ENCODE data around the gene JPH3. TPM values are rescaled to one million over a fixed set of nuclear protein-coding genes. Genes with fewer than 3 reads are reported as not detected.

The JPH3 gene
- total RNA-seq, 2 experiments from 2014 or later = 0.07 to 0.09 TPM

DNA sequence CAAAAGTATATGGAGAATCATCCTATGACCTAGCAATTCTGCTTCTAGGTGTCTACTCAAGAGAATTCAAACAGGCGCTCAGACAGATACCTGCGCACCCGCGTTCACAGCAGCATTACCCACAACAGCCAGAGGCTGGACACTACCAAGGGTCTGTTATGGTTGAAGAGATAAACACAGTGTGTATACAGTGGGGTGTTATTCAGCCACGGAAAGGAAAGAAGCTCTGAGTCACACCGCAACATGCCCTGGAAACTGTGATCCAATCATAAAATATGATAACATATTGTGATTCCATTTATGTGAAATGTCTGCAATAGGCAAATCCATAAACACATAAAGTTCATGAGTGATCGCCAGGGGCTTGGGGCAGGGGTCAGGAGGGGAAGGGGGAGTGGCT lies 18.0 kb upstream of the JPH3 start:
- no peak for DNase-seq
- H3K27me3 Mint-ChIP-seq = peaks cover 29% of the 10 kb centered on the region
- CTCF ChIA-PET = interaction anchor here (0.9 kb wide), 1 partner anchor 51 kb away, joined by 3 read pairs; no protein-coding TSS in a partner anchor

DNA sequence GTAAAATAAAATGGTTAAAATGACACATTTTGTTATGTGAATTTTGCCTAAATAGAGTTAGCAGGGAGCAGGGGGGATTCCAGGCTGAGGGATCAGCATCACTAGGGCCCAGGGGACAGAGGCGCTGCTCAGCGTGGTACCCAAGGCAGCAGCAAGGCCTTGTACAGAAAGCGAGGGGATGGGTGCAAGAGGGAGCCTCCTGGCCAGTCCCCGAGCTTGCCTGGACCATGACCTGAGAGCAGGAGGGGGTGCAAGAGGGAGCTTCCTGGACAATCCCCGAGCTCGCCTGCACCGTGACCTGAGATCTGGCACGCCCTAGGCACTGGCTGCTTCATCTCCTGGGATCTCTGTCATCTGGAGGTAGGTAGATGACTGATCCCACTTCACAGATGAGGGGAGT lies 17.3 kb upstream of the JPH3 start:
- POLR2A ChIA-PET = no interaction called here
- H3K27me3 Mint-ChIP-seq = peaks cover 31% of the 10 kb centered on the region
- no peak overlapping the region for H3K27ac Mint-ChIP-seq
- ATAC-seq (no peak), DNase-seq (no peak)
- no peaks in the 10 kb centered on the region for H3K36me3 Mint-ChIP-seq (ENCODE audit: low read depth)
- peaks cover 2% of the 10 kb centered on the region for H3K4me1 Mint-ChIP-seq (ENCODE audit: low read depth)
- CTCF ChIA-PET = interaction anchor here (0.9 kb wide), 1 partner anchor 50 kb away, joined by 3 read pairs; no protein-coding TSS in a partner anchor
- no peak overlapping the region for H3K4me3 Mint-ChIP-seq
- intact Hi-C loops (cut with micrococcal nuclease) = loop anchor here (10.0 kb wide), 1 partner anchor 50 kb away; no protein-coding TSS in a partner anchor
- no peaks in the 10 kb centered on the region for H3K9me3 Mint-ChIP-seq
- TF ChIP-seq, protein P1, sequence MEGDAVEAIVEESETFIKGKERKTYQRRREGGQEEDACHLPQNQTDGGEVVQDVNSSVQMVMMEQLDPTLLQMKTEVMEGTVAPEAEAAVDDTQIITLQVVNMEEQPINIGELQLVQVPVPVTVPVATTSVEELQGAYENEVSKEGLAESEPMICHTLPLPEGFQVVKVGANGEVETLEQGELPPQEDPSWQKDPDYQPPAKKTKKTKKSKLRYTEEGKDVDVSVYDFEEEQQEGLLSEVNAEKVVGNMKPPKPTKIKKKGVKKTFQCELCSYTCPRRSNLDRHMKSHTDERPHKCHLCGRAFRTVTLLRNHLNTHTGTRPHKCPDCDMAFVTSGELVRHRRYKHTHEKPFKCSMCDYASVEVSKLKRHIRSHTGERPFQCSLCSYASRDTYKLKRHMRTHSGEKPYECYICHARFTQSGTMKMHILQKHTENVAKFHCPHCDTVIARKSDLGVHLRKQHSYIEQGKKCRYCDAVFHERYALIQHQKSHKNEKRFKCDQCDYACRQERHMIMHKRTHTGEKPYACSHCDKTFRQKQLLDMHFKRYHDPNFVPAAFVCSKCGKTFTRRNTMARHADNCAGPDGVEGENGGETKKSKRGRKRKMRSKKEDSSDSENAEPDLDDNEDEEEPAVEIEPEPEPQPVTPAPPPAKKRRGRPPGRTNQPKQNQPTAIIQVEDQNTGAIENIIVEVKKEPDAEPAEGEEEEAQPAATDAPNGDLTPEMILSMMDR (IDR thresholded peaks at IDR 0.05) = no peak

More for the DNA sequence above, 18.0 kb upstream of the JPH3 start:
- no peak for ATAC-seq
- intact Hi-C loops (cut with micrococcal nuclease) = loop anchor here (10.0 kb wide), 1 partner anchor 51 kb away; no protein-coding TSS in a partner anchor
- TF ChIP-seq, protein P1 (IDR thresholded peaks at IDR 0.05) = no peak
- Mint-ChIP-seq H3K9me3 (no peaks in the 10 kb centered on the region), H3K36me3 (ENCODE audit: low read depth) (no peaks in the 10 kb centered on the region), H3K27ac (no peak overlapping the region), H3K4me3 (no peak overlapping the region), H3K4me1 (ENCODE audit: low read depth) (peaks cover 2% of the 10 kb centered on the region)
- POLR2A ChIA-PET = no interaction called here

DNA sequence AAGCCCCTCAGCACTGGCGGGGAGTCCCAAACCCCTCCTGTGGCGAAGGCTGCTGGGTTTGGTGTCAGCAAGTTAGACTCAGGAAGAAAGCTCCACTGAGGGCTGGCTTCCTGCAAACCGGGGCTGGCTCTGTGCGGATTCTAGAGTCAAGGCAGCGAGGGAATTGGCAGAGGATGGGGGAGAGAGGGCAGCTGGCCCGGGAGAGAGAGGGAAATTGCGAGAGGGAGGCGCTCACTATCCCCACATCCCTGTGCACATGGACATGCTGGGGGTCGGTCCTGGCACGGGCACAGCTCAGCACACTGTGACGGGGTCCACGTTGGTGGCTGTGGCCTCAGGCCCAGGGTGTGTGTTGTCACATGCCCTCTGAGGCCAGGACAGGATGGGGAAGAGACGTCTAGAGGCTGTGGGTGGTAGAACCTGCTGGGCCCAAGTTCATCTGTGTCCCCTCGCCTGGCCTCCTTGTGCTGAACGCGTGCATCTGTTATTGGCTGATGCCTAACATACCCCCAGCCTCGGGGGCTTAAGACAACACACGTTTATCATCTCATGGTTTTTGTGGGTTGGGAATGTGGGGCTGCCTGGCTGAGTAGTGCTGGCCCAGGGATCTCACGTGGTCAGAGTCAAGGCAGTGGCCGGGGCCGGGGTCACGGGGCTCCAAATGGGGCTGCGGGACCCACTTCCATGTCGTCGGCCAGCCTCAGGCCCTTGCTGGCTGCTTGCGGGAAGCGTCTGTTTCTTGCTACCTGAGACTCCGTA lies 16.7 kb upstream of the JPH3 start:
- no peak overlapping the region for H3K27ac Mint-ChIP-seq
- DNase-seq (no peak), ATAC-seq (no peak)
- TF ChIP-seq, protein P1 (IDR thresholded peaks at IDR 0.05) = no peak
- peaks cover under 1% of the 10 kb centered on the region for H3K4me1 Mint-ChIP-seq (ENCODE audit: low read depth)
- H3K4me3 Mint-ChIP-seq = no peak overlapping the region
- no peaks in the 10 kb centered on the region for H3K9me3 Mint-ChIP-seq
- H3K36me3 Mint-ChIP-seq (ENCODE audit: low read depth) = no peaks in the 10 kb centered on the region
- POLR2A ChIA-PET = no interaction called here
- peaks cover 33% of the 10 kb centered on the region for H3K27me3 Mint-ChIP-seq
- CTCF ChIA-PET = interaction anchor here (3.0 kb wide), 1 partner anchor 50 kb away, joined by 33 read pairs; no protein-coding TSS in a partner anchor
- intact Hi-C loops (cut with micrococcal nuclease) = loop anchor here (10.0 kb wide), 1 partner anchor 49 kb away; no protein-coding TSS in a partner anchor

DNA sequence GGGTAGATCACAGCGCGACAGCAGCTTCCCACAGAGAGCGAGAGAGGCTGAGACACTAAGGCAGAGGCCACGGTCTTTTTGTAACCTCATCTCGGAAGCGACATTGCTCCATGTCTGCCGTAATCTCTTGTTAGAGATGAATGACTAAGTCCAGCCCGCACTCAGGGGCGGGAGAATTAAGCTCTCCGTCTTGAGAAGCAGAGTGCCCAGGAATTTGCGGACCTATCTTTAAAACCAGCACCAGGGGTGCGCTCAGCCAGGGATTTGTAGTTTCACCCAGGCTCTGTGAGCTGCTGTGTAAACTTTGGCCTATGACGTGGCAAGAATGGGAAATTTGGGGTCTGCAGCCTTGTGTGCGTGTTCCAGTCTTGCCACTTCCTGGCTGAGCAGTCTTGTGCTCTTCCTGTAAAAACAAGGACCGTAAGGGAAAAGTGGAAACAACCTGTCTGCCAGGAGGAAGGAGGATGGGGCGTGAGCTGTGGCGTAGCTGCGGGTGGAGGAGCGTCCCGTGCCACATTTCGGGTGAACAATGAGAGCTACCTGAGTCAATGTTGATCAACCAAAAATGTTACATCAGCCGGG lies 16.0 kb upstream of the JPH3 start:
- Mint-ChIP-seq H3K9me3 (no peaks in the 10 kb centered on the region), H3K27ac (no peak overlapping the region)
- intact Hi-C loops (cut with micrococcal nuclease) = loop anchor here (10.0 kb wide), 1 partner anchor 49 kb away; no protein-coding TSS in a partner anchor

More for the DNA sequence above, 16.0 kb upstream of the JPH3 start:
- H3K36me3 Mint-ChIP-seq (ENCODE audit: low read depth) = no peaks in the 10 kb centered on the region
- H3K27me3 Mint-ChIP-seq = peaks cover 34% of the 10 kb centered on the region
- ATAC-seq (no peak), DNase-seq (no peak)
- H3K4me1 Mint-ChIP-seq (ENCODE audit: low read depth) = no peaks in the 10 kb centered on the region
- ChIA-PET POLR2A (no interaction called here), CTCF (interaction anchor here (1.1 to 3.0 kb wide), 2 partner anchors 15 to 49 kb away, joined by 3 to 33 read pairs; no protein-coding TSS in a partner anchor)
- TF ChIP-seq, protein P1 (IDR thresholded peaks at IDR 0.05) = no peak
- no peak overlapping the region for H3K4me3 Mint-ChIP-seq

All from activated CD8-positive, alpha-beta T cell treated with anti-CD3 and anti-CD28 coated beads for 36 hours (primary cell).